ENCODE results near the gene RASGRP3.

DNA sequence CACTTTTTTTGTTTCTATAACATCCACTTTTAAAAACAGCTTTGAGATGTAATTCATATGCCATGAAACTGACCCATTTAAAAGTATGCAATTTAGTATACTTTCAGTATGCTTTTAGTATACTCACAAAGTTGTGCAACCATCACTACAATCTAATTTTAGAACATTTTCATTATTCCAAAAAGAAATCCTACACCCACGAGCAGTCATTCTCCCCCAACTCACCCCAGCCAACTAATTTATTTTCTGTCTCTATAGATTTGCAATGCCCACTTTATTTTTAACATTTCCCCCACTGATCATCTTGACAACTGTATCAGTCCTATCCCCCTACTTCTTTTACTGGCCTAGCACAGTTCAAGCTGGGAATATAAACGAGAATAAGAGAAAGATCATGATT lies 83.6 kb downstream of the RASGRP3 start:
- TF ChIP-seq, protein P1, sequence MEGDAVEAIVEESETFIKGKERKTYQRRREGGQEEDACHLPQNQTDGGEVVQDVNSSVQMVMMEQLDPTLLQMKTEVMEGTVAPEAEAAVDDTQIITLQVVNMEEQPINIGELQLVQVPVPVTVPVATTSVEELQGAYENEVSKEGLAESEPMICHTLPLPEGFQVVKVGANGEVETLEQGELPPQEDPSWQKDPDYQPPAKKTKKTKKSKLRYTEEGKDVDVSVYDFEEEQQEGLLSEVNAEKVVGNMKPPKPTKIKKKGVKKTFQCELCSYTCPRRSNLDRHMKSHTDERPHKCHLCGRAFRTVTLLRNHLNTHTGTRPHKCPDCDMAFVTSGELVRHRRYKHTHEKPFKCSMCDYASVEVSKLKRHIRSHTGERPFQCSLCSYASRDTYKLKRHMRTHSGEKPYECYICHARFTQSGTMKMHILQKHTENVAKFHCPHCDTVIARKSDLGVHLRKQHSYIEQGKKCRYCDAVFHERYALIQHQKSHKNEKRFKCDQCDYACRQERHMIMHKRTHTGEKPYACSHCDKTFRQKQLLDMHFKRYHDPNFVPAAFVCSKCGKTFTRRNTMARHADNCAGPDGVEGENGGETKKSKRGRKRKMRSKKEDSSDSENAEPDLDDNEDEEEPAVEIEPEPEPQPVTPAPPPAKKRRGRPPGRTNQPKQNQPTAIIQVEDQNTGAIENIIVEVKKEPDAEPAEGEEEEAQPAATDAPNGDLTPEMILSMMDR (conservative IDR thresholded peaks at IDR 0.05 in 1 of 2, IDR thresholded peaks at IDR 0.05 in 1 of 2; ENCODE audit: low read depth in 1 of 2, low read length in 2 of 2), result no peak
- TF ChIP-seq EZH2 (IDR thresholded peaks at IDR 0.05; ENCODE audit: low read length, missing control alignments), result no peak

Data from fibroblast of lung (primary cell).